ENCODE data around the gene EPB41L1.

The EPB41L1 gene

GRCh38 chr20:36262440-36262839 is 107.9 kb downstream of the EPB41L1 start:
- no peak for DNase-seq (ENCODE audit: low read depth)

GRCh38 chr20:36264426-36265246 is 110.1 kb downstream of the EPB41L1 start:
- DNase-seq (ENCODE audit: low read depth), result no peak

DNA sequence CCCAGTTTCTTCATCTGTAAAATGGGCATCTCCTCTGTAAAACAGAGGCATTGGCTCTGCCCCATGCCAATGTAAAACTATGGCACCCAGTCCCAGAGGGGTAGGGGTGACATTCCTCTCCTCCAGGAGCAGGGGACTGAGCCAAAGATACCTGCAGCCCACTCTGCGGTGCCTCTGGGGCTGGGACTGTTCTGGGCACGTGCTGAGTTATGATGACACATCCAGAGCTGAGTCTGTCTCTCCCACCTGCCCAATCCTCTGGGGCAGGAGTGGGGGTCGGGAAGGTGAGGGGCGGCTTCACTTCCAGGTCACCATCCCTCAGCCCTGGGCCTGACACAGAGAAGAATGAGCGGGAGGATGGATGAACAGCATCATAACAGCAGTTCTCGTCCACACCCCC is 111.6 kb downstream of the EPB41L1 start:
- DNase-seq (ENCODE audit: low read depth), result no peak

DNA sequence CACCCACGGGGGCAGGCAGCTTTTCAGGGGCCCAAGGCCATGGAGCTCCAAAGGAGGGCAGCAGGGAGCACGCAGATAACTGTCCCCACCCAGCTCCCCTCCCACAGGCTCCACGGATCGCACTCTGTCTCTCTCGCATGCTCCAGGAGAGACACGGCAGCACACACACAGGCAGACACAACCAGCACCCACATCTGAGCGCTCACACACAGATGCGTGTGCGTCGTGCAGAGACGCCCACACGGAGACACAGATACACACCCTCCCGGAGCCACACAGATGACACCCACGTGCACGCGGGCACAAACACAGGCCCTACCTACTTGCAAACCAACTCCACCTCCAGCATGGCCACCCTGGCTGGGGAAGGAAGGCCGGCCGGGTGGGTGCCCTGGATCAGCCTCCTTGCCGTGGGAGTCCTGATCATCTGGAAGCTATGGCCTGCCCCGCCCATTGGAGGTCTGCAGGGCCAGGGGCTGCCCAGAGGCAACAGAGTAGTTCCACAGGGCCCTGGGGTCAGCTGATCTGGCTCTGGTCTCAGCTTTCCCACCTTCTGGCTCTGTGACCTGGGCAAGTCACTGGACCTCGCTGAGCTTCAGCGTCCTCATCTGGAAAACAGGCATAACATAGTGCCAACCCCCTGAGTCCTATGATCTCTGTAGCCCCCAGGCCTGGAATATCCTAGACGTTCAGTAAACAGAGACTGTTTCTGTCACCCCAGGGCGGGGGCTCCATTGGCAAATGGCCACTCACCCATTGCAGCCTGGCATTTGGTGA is 113.3 kb downstream of the EPB41L1 start:
- no peak for DNase-seq (ENCODE audit: low read depth)

DNA sequence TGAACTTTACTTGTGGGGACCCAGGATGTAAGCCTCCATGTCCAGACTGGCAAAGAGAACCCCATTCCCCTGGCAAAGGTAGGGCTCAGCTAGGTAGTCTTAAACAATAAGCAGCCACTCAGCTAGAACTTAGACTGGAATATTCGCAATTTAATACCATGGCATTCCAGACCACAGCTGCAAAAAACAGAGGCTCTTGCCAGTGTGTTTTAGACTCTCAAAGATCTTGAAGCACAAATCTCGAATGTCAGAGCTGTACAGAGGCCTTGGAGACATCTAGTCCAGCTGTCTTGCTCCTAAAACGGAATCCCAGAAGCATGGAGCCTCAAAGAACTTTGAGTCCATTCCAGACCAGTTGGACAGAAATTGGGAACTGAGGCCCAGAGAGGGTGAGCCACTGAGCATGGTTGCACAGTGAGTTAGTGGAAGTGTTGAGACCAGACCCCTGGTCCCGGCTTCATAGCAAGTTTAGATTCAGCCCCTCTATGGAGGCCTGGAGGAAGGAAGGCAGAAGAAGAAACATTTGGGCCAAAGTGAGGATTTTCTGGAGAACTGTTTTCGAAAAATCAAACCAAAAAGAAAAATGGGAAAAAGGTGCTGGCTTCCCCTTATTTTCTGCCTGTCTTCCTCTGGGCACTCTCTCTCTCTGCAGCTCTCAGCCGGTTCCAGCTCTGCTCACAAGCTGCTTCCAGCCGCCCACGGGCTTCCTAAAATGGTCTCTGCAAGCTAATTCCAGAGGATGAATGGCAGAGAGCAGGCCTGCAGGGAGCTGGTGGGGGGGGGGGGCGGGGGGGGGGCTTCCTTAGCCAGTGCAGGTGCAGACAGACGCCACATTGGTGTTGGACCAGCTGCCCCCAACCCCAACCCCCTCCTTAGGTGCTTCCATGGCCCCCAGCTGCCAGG is 114.2 kb downstream of the EPB41L1 start:
- no peak for DNase-seq (ENCODE audit: low read depth)

GRCh38 chr20:36269507-36269906 is 115.0 kb downstream of the EPB41L1 start:
- no peak for DNase-seq (ENCODE audit: low read depth)

DNA sequence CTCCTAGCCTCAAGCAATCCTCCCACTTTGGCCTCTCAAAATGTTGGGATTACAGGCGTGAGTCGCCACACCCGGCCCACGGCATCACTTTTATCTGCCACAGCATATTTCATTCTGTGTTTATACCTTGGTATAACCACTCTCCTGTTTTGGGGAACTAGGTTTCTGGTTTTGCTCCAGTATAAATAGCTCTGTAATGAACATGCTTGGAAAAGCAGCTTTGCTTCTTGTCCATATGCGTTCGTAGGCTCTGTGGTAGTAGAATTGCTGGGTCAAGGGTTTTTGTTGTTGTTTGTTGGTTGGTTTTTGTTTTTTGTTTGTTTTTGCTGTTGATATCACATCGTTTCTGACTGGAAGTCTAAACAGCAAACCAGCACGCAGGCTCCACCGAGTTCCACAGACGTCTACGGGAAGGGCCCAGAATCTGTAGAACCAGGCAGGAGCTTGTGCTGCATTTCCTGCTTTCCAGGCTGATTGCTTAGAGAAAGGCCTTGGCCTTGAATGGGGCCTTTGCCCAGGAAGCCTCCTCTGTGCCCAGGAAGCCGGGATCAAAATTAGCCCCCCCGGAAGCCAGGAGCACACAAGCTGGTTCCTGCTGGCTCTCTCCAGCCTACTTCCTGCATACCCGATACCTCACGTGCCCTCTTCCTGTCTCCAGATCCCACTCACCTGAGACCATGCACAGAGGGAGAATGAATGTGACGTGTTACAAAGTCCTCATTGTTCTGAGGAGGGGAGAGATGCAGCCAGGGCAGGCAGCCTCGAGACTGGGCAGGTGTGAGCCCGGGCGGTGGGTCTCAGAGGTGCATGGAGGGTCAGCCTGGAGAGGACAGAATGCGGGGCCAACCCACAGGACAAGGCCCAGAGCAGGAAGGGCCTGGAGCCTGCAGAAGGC is 116.5 kb downstream of the EPB41L1 start:
- DNase-seq (ENCODE audit: low read depth), result no peak

DNA sequence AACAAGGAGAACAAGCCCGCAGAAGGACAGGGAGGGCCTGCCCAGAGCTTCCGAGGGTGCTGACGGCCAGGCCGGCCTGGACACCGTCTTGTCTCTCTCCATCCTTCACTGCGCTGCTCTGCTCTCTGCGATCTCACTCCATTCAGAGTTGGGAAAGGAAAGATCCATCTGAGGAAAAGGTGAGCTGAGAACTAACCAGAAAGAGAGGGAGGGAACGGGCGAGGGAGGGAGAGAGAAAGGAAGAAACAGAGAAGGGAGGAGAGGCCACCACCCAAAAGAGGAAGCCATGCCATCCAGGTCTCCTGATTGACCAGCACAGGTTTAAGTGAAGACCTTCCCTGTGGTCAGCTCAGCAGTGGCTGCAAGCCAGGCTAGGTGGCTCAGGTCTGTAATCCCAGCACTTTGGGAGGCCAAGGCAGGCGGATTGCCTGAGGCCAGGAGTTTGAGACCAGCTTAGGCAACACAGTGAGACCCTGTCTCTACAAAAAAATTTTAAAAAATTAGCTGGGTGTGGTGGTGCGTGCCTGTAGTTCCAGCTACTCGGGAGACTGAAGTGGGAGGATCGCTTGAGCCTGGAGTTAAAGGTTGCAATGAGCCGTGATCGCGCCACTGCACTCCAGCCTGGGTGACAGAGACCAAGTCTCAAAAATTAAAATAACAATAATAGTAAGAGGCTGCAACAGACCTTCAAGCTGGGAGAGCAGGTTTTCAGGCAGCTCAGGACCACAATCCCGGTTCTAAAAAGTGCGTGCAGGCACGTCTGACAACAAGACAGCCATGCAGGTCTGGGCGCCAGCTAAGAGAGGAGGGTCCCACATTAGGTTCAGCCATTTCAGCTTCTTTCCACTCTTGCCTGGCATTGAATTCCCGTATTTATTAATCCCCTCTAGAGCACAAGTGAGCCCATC is 117.4 kb downstream of the EPB41L1 start:
- no peak for DNase-seq (ENCODE audit: low read depth)

- DNase-seq (ENCODE audit: low read depth), result no peak
Measured at GRCh38 chr20:36272547-36273220, 118.1 kb downstream of the EPB41L1 start.

DNA sequence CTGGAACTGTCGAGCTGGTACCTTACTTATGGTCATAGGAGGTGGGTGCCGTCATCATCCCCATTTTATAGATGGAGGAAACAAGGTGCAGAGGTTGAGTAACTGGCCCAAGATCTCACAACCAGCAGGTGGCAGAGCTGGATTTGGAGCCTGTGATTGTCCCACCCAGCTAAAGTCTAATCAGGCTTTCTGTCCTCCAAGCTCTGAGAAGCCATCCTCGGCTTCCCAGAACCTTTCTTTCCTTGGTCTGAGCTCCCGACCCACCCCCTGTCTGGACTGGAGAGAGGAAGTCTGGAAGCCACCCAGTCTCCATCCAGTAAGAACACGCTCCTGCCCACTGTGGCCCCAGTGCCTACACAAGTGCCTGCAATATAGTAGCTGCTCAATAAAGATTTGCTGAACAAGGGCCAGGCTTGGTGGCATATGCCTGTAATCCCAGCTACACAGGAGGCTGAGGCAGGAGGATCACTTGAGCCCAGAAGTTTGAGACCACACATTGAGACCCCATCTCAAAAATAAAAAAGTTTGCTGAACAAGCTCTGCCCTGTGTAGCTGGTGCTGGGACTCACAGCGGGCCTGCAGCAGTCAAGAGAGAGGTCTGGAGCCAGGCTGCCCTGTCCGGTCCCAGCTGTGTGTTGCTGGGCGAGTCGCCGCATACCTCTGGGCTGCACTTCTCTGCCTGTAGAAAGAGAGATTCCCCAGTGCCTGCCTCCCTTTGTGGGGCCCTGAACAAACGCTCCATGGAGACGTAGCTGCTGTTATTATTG is 119.1 kb downstream of the EPB41L1 start:
- DNase-seq (ENCODE audit: low read depth), result no peak

DNA sequence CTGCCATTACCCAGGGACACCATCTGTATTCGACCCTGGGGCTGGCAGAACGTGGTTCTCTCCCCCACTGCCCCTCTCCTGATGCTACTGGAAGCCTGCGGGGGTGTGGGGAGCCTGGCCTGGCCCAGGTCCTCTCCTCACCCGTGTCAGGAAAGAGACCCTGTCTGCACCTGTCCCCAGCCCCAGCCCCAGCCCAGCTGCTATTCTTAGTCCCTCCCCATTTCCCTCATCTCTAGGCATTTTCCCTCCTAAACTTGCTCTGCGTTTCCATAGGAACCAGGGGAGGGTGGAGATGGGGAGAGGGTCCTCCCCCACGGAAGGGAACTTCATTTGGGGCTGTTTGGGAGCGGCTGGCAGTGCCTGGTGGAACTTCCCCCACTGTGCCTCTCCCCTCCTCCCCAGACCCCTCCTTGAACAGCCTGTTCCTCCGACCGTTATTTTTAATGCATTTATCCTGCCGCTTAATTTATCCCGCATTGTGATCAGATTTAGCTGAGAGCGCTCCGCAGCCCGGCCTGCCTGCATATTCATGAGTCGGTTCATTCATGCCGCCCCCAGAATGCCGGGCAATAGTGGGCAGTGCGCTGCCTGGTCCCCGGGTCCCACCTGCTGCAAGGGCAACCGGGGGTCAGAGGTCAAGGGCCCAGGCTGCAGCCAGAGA is 119.8 kb downstream of the EPB41L1 start:
- no peak for DNase-seq (ENCODE audit: low read depth)

- no peak for DNase-seq (ENCODE audit: low read depth)
Measured at GRCh38 chr20:36275011-36275410, 120.5 kb downstream of the EPB41L1 start.

DNA sequence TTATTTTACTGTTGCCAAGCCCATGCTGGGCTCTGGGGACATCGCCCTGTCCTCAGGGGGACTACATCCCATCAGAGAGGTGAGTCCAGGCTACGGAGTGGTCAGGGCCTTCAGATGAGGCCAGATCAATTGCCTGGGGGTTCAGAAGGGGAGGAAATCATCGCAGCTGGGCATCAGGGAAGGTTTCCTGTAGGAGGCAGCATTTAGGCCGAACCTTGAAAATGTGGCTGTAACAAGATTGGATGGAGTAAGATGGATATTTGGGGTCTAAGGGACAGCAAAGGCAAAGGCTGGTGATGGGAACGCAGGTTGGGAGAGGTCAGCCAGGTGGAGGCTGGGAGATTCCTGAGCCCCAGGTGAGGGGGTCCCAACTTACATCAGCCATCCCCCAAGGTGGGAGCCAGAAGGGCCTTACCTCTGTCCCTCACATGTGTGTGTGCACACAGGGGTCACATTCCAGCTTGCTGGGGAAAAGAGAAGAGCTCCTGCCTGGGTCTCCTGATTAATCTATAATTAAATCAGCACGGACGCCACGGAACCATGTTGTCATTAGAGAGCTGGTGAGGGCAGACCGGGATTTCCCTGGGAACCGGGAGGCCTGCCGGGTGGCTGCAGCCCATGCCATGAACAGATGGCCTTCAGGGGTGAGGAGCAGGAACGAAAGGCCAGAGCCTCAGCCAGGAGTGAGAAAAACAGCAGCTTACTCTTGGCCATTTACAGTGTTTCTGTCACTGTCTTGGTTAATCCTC is 121.1 kb downstream of the EPB41L1 start:
- DNase-seq (ENCODE audit: low read depth), result no peak

DNA sequence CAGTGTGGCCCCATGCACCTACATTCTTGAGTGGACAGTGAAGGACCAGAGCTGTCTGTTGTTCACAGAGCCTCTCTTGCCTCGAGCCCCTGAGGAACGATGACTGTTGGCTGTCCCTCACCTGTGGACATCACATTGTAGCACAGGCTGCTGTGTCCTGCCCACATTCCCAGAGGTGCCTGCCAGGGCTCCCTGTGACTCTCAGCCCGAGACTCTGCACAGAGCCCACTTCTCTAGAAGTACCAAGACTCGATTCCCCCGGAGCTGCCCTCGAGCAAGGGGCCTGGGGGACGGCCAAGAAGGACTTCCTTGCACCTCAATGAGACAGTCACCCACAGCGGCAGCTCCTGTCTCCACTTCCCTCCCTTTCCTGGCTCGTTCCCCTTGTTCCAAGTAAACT is 123.0 kb downstream of the EPB41L1 start:
- DNase-seq (ENCODE audit: low read depth), result no peak

DNA sequence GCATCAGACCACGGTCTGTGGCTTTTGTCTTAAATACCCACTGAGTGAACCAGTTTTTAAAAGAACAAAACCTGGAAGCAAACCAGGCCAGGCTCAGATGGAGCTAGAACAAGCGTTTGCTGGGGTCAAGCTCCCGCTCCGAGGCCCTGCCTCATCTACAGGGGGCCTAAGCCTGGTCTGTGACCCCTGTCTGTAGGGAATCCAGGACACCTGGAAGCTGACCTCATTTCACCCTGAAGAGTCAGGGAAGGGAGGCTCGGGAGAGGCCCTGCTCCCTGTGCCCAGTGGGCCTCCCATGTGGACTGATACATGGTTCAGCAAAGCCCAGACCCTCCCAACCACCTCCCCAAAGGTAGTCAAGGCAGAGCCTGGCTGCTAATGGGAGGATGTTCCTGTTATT is 124.8 kb downstream of the EPB41L1 start:
- no peak for DNase-seq (ENCODE audit: low read depth)

GRCh38 chr20:36279776-36280175 is 125.2 kb downstream of the EPB41L1 start:
- no peak for DNase-seq (ENCODE audit: low read depth)

DNA sequence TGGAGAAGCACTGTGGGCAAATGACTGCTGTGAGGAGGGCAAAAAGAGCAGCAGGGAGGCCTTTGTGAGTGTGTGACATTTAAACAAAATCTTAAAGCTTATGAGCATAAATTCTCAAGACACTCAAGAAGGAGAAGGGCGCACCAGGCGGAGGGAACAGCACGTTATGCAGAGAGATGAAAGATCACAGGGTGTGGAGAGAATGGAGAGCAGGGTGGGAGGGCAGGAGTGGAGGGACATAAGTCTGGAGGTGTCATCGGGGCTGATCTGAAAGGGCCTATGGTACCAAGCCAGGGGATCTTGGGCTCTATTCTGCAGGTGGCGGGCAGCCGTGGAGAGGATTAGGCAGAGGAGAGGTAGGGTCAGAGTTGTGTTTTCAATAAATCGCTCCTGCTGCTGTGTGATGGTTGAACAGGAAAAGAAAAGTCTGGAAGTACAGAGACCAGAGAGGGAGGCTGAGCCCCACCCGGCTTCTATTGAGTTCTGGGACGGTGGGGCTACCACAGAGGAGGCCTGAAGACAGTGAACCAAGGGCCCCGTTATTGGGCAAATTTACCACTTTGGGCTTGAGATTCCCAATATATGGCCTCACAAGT is 127.3 kb downstream of the EPB41L1 start:
- DNase-seq (ENCODE audit: low read depth), result no peak
